Liver (tissue), 3 donors: ENCODE measurements around the gene TTLL12.

Experiments used
- ATF3 ChIP-seq: IDR thresholded peaks from 2 replicates; pipeline ENCODE4 v1.6.1; 2016; ENCODE audit warnings: antibody characterized with exemption
- CTCF ChIP-seq: fragments of 150-350 bp; IDR thresholded peaks from 2 replicates; pipeline ENCODE4 v1.5.1; 2017; ENCODE audit warnings: improper control_type of control experiment, low read depth, low read length; ENCODE audit not compliant: missing input control
- EGR1 ChIP-seq, 2 donors: IDR thresholded peaks; 2 replicates each; pipeline ENCODE4 v1.6.1; 2016 to 2018; ENCODE audit warnings: antibody characterized with exemption in 2 of 2, low read depth in 2 of 2
- FOXA1 ChIP-seq: IDR thresholded peaks from 2 replicates; pipeline ENCODE4 v1.6.1; 2016; ENCODE audit warnings: antibody characterized with exemption
- GABPA ChIP-seq, 2 donors: IDR thresholded peaks in 1 of 2; conservative IDR thresholded peaks in 1 of 2; 2 replicates each; pipeline ENCODE4 v1.6.1; 2016; ENCODE audit warnings: antibody characterized with exemption in 2 of 2, mild to moderate bottlenecking in 1 of 2, moderate library complexity in 1 of 2
- HNF4G ChIP-seq: IDR thresholded peaks from 2 replicates; pipeline ENCODE4 v1.6.1; 2016; ENCODE audit warnings: antibody characterized with exemption
- JUND ChIP-seq, 2 donors: IDR thresholded peaks; 2 replicates each; pipeline ENCODE4 v1.6.1; 2016; ENCODE audit warnings: antibody characterized with exemption in 2 of 2
- MAX ChIP-seq: IDR thresholded peaks from 2 replicates; pipeline ENCODE4 v1.6.1; 2016; ENCODE audit warnings: antibody characterized with exemption
- RAD21 ChIP-seq, 2 donors: IDR thresholded peaks; 2 replicates each; pipeline ENCODE4 v1.6.1; 2016; ENCODE audit warnings: antibody characterized with exemption in 2 of 2, mild to moderate bottlenecking in 2 of 2
- REST ChIP-seq: IDR thresholded peaks from 2 replicates; pipeline ENCODE4 v1.6.1; 2016; ENCODE audit warnings: antibody characterized with exemption, mild to moderate bottlenecking
- RXRA ChIP-seq, 2 donors: IDR thresholded peaks; 2 replicates each; pipeline ENCODE4 v1.6.1; 2017 to 2018; ENCODE audit warnings: antibody characterized with exemption in 2 of 2, mild to moderate bottlenecking in 1 of 2
- YY1 ChIP-seq: IDR thresholded peaks from 2 replicates; pipeline ENCODE4 v1.6.1; 2016; ENCODE audit warnings: antibody characterized with exemption, mild to moderate bottlenecking
- donor health status: healthy.
- donor health status: healthy.

- no peak for TF ChIP-seq JUND (IDR thresholded peaks at IDR 0.05)
- no peak for TF ChIP-seq MAX
- no peak for TF ChIP-seq CTCF
- TF ChIP-seq RAD21 (IDR thresholded peaks at IDR 0.05), result no peak
- TF ChIP-seq REST, result no peak
- TF ChIP-seq HNF4G, result no peak
- no peak for TF ChIP-seq RXRA (IDR thresholded peaks at IDR 0.05)
- no peak for TF ChIP-seq FOXA1
- TF ChIP-seq EGR1 (IDR thresholded peaks at IDR 0.05; ENCODE audit: low read depth in 2 of 2), result no peak
- no peak for TF ChIP-seq ATF3
- no peak for TF ChIP-seq GABPA (IDR thresholded peaks at IDR 0.05 in 1 of 2, conservative IDR thresholded peaks at IDR 0.05 in 1 of 2)
- no peak for TF ChIP-seq YY1
Measured at GRCh38 chr22:43234264-43234988, 47.5 kb upstream of the TTLL12 start.
